Right lobe of liver (tissue), 6 donors: ENCODE results near the gene SEMA4G. TPM values are rescaled to one million over a fixed set of nuclear protein-coding genes. Genes with fewer than 3 reads are reported as not detected.

ENCODE experiments used
- ATAC-seq, 4 donors: fragments of 200-7000 bp; cut with Tn5 transposase; one replicate each; pipeline ENCODE4 v1.9.1; 2020; ENCODE audit warnings: mild to moderate bottlenecking in 4 of 4, moderate library complexity in 4 of 4
- DNase-seq, 3 donors: peaks; one replicate each; pipeline ENCODE4 v3.0.0-alpha.2; 2020
- H3K27ac ChIP-seq, 3 donors: fragments of 200-600 bp; one replicate each; pipeline ENCODE4 v1.8.0; 2022
- H3K27me3 ChIP-seq, 2 donors: fragments of 200-600 bp; one replicate each; pipeline ENCODE4 v1.8.0; 2022
- H3K36me3 ChIP-seq, 4 donors: fragments of 200-600 bp; sonication (generic) in 1 of 4; one replicate each; pipeline versions ENCODE4 v1.5.1 to v1.8.0; 2017 to 2022; ENCODE audit warnings: control low read depth in 1 of 4
- H3K4me1 ChIP-seq, 4 donors: fragments of 200-600 bp; sonication (generic) in 1 of 4; one replicate each; pipeline versions ENCODE4 v1.5.1 to v1.8.0; 2017 to 2022; ENCODE audit warnings: control low read depth in 1 of 4
- H3K4me3 ChIP-seq, 3 donors: fragments of 200-600 bp; one replicate each; pipeline ENCODE4 v1.8.0; 2022
- H3K9me3 ChIP-seq, 4 donors: fragments of 200-600 bp; sonication (generic) in 1 of 4; one replicate each; pipeline versions ENCODE4 v1.5.1 to v1.8.0; 2017 to 2022; ENCODE audit warnings: control low read depth in 1 of 4
- POLR2A ChIP-seq: fragments of 450-650 bp; IDR thresholded peaks from one replicate; pipeline ENCODE4 v1.6.1; 2017; ENCODE audit warnings: antibody characterized with exemption, mild to moderate bottlenecking
- WGBS: methylation state at CpG from one replicate; pipeline ENCODE4 v1.1.6; 2018; ENCODE audit warnings: low coverage, low lambda C conversion rate; ENCODE audit not compliant: insufficient coverage; ENCODE audit errors: missing lambda C conversion rate; 5-methylcytosine and 5-hydroxymethylcytosine counted together
- intact Hi-C, 2 donors: fragments of 100-400 bp; cut with DNase I; formaldehyde crosslinking; loops; one replicate each; pipeline versions ENCODE4 v1.11.2 to v1.14.1; 2022
- total RNA-seq, 6 experiments: library from RNA; depleted of rRNA in 2 of 6; stranded (reverse); fragments of >200 nt in 2 of 6; fragmentation: NEBNext Ultra II Directional in 3 of 6; extraction: Animal tissue kit (Norgen Biotek cat#: 25700) in 3 of 6; gene quantifications; one replicate each; pipeline versions ENCODE4 v1.1.0 to v1.2.4, GENCODE V29; 2016 to 2023
- TF ChIP-seq, protein P1 (sequence below), 4 donors: fragments of 200-600 bp in 3 of 4; fragments of 450-650 bp in 1 of 4; IDR thresholded peaks; one replicate each; pipeline versions ENCODE4 v1.5.1 to v1.8.0; 2016 to 2022; ENCODE audit warnings: antibody characterized with exemption in 4 of 4, mild to moderate bottlenecking in 2 of 4
- donor health status: DM: no; HTN: yes; CAD: no.
- donor health status: DM: no; HTN: no; CAD: no.
- donor health status: DM: no; HTN: no; CAD: no.
- donor health status: DM: no; HTN: yes; CAD: no.
- donor health status: DM: no; HTN: yes; CAD: no.

The SEMA4G gene
- total RNA-seq, 6 experiments from 2014 or later = 24.7 to 129 (median 38.4) TPM

DNA sequence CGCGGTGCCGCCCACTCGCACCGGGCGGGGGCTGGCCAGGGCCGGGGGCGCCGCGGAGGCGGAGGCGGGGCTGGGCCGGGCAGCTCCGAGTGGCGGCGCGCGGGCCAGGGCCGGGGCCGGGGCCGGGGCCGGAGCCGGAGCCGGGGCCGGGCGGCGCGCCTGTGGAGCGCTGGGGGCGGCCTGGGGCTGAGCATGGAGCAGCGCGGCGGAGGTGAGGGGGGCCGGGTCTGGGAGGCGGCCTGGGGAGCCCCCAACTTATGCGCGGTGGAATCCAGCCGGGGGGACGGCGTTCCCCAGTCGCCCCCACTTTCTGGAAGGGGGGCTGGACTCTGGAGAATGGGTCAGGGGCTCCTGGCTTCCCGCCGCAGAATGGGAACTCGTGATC, 30.4 kb downstream of the SEMA4G start, which contains the start of gene LZTS2:
Gene LZTS2, plus strand, starts transcription at position 67 of the 385 bp plus-strand sequence. CDS start 2,731 bp downstream, outside the sequence.
- no peak for ATAC-seq
- intact Hi-C loops = loop anchor here in 1 of 2 donors (10.0 kb wide), 1 partner anchor 335 kb away; no protein-coding TSS in a partner anchor
- DNase-seq = no peak

DNA sequence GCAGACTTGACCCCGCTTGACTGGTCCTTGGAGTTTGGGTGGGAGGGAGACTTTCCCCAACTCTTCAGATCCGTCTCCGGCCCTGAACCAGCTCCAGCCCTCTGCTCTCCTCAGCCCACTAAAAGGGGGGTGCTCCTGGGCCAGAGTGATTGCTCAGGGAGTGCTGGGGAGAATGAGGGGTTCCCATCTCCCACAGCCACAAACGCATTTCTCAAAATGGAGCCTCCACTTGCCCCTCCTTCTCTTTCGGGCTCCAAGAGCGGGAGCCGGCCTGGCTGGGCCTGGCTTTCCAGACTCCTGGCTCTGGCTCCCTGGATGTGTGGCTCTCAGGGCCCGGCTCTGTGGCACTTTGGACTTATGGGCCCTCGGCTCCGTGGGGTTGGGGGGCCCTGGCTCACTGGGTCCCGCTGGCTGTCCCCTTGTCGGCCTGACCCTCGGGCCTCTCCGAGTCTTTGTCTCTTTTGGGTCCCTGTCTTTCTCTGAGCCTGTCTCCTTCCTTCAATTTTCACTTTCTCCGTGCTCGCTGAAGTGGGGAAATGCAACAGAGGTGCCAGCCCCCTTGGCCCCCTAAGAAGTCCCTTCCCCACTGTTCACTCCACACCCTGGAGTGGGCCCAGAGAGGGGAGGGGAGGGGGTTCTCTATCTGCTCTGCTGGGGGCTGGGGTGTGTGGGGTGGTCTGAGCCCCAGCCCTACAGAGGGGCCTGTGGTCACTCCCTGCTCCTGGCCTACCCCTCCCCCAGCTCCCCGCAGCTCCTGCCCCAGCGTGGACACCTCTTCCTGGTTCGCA, 31.0 kb downstream of the SEMA4G start:
- WGBS = 60% methylated on average over 9 of the region's 19 CpGs
- Histone ChIP-seq H3K9me3 (no peaks in the 10 kb centered on the region), H3K36me3 (no peaks in the 10 kb centered on the region), H3K27me3 (no peaks in the 10 kb centered on the region), H3K27ac (peak overlapping the region; percentile 88 to 96 (median 88)), H3K4me1 (peaks cover 0 to 18% (median 3%) of the 10 kb centered on the region in 4 donors), H3K4me3 (peak overlapping the region; percentile 44 to 81 (median 78))
- DNase-seq (no peak), ATAC-seq (no peak)
- no peak for TF ChIP-seq POLR2A
- TF ChIP-seq, protein P1, sequence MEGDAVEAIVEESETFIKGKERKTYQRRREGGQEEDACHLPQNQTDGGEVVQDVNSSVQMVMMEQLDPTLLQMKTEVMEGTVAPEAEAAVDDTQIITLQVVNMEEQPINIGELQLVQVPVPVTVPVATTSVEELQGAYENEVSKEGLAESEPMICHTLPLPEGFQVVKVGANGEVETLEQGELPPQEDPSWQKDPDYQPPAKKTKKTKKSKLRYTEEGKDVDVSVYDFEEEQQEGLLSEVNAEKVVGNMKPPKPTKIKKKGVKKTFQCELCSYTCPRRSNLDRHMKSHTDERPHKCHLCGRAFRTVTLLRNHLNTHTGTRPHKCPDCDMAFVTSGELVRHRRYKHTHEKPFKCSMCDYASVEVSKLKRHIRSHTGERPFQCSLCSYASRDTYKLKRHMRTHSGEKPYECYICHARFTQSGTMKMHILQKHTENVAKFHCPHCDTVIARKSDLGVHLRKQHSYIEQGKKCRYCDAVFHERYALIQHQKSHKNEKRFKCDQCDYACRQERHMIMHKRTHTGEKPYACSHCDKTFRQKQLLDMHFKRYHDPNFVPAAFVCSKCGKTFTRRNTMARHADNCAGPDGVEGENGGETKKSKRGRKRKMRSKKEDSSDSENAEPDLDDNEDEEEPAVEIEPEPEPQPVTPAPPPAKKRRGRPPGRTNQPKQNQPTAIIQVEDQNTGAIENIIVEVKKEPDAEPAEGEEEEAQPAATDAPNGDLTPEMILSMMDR (IDR thresholded peaks at IDR 0.05) = no peak
- intact Hi-C loops = loop anchor here in 1 of 2 donors (10.0 kb wide), 1 partner anchor 336 kb away; no protein-coding TSS in a partner anchor

More for the DNA sequence above, 30.4 kb downstream of the SEMA4G start, which contains the start of gene LZTS2:
- no peaks in the 10 kb centered on the region for H3K27me3 ChIP-seq
- peak within 1 kb of the TSS; percentile 77 to 81 (median 78) for H3K4me3 ChIP-seq
- no CpG with 5 or more reads among the region's 44 CpGs for WGBS
- no peaks in the 10 kb centered on the region for H3K36me3 ChIP-seq
- H3K4me1 ChIP-seq = peaks cover 0 to 18% (median 3%) of the 10 kb centered on the region in 4 donors
- H3K27ac ChIP-seq = peak within 1 kb of the TSS; percentile 96 to 100 (median 97)
- TF ChIP-seq, protein P1 (IDR thresholded peaks at IDR 0.05) = no peak
- TF ChIP-seq POLR2A = no peak
- no peaks in the 10 kb centered on the region for H3K9me3 ChIP-seq

DNA sequence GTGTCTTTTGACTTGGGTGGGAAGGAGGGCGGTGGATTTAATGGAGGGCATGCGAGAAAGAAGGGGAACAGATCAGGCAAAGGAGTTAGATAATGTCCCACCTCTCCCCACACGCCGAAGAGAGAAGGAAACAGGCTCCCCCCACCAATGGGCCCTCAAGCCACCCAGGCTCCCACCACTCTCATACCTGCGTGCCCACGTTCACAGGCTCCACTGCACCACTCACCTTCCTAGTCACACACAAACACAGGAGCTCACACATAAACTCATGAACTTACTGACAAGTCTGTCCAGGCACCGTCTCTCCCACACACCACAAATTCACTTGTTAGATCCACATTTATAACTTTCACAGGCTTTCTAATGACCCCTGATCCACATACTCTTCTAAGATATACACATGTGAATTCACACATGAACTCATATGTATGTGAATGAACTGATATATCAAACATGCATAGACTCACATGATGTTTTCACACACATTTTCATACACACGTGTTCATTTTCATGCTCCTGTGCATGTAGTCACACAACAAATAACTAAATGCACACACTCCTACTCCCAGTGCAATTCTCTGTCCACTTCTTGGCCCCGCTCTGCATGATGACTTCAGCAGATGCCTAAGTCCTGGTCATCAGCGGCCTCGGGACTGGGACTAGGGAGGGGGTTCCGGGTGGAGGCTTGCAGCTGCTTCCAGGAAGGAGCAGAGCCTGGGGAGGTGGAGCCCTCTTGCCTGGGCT, 31.8 kb downstream of the SEMA4G start:
- DNase-seq (peak; percentile 70 to 79 (median 78)), ATAC-seq (peak in 3 of 4 donors; percentile 5 to 35 (median 19))
- 39% methylated on average over 10 of the region's 12 CpGs for WGBS
- Histone ChIP-seq H3K36me3 (no peaks in the 10 kb centered on the region), H3K4me3 (peak overlapping the region in 1 of 3 donors; percentile 81), H3K9me3 (no peaks in the 10 kb centered on the region), H3K27me3 (no peaks in the 10 kb centered on the region), H3K4me1 (peaks cover 0 to 18% (median 3%) of the 10 kb centered on the region in 4 donors), H3K27ac (peak overlapping the region; percentile 88 to 96 (median 88))
- TF ChIP-seq, protein P1 (IDR thresholded peaks at IDR 0.05) = no peak
- intact Hi-C loops = loop anchor here in 1 of 2 donors (10.0 kb wide), 1 partner anchor 336 kb away; no protein-coding TSS in a partner anchor

DNA sequence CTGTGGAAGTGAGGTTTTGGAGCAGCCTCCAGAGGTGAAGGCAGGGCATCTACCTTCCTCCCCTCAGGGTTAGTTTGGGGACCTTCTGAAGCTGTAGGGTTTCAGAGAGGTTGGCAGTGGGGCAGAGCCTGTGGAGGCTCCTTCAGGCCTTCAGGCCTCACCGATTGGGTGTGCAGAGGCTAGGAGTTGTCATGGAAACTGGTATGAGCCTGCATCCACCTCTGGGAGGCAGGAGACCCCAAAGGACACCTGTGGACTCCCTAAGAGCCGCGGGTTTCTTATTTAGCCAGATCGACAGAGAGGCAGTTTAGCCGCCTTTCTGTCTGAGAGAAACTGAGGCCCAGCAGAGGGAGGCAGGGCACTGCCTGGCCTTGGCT, 32.3 kb downstream of the SEMA4G start:
- no CpG with 5 or more reads among the region's 5 CpGs for WGBS
- ATAC-seq = no peak
- Histone ChIP-seq H3K36me3 (no peaks in the 10 kb centered on the region), H3K27ac (peak overlapping the region; percentile 26 to 96 (median 77)), H3K4me3 (no peak overlapping the region), H3K4me1 (peaks cover 0 to 14% (median 3%) of the 10 kb centered on the region in 4 donors), H3K9me3 (no peaks in the 10 kb centered on the region), H3K27me3 (no peaks in the 10 kb centered on the region)
- intact Hi-C loops = loop anchor here in 1 of 2 donors (10.0 kb wide), 1 partner anchor 337 kb away; no protein-coding TSS in a partner anchor
- no peak for TF ChIP-seq POLR2A
- TF ChIP-seq, protein P1 (IDR thresholded peaks at IDR 0.05) = no peak
- no peak for DNase-seq
